Dendritic cell treated with granulocyte-macrophage colony-stimulating factor and Interleukin-4, amounts not matched to agents 40 ng/mL and 50 ng/mL, for 4 days (primary cell): ENCODE data around the gene HOXD8.

Experiments
- H3K27ac Mint-ChIP-seq: one replicate; pipeline ENCODE4 v1.8.0; 2022; ENCODE audit warnings: mild to moderate bottlenecking, mixed read lengths
- H3K27me3 Mint-ChIP-seq: one replicate; pipeline ENCODE4 v1.8.0; 2022; ENCODE audit warnings: mild to moderate bottlenecking, mixed read lengths
- H3K36me3 Mint-ChIP-seq: one replicate; pipeline ENCODE4 v1.8.0; 2022; ENCODE audit warnings: low read depth, mixed read lengths
- H3K4me1 Mint-ChIP-seq: one replicate; pipeline ENCODE4 v1.8.0; 2022; ENCODE audit warnings: low read depth, mixed read lengths
- H3K4me3 Mint-ChIP-seq: one replicate; pipeline ENCODE4 v1.8.0; 2022; ENCODE audit warnings: mild to moderate bottlenecking, moderate library complexity, mixed read lengths
- H3K9me3 Mint-ChIP-seq: one replicate; pipeline ENCODE4 v1.8.0; 2022; ENCODE audit warnings: mixed read lengths
- intact Hi-C: fragments of 100-400 bp; cut with micrococcal nuclease; formaldehyde crosslinking; loops from one replicate; pipeline ENCODE4 v1.15.0; 2022

HOXD8 gene

DNA sequence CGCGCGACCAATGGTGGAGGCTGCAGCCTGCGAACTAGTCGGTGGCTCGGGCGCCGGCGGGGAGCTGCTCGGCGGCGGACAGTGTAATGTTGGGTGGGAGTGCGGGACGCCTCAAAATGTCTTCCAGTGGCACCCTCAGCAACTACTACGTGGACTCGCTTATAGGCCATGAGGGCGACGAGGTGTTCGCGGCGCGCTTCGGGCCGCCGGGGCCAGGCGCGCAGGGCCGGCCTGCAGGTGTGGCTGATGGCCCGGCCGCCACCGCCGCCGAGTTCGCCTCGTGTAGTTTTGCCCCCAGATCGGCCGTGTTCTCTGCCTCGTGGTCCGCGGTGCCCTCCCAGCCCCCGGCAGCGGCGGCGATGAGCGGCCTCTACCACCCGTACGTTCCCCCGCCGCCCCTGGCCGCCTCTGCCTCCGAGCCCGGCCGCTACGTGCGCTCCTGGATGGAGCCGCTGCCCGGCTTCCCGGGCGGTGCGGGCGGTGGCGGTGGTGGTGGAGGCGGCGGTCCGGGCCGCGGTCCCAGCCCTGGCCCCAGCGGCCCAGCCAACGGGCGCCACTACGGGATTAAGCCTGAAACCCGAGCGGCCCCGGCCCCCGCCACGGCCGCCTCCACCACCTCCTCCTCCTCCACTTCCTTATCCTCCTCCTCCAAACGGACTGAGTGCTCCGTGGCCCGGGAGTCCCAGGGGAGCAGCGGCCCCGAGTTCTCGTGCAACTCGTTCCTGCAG lies 6.7 kb upstream of the HOXD8 start, which contains the start of gene HOXD9:
Gene HOXD9, plus strand, starts transcription at position 37 of the 728 bp plus-strand sequence. Its CDS starts 50 bp downstream, at position 87.
- Mint-ChIP-seq H3K36me3 (no peaks in the 10 kb centered on the region), H3K4me1 (peaks cover 30% of the 10 kb centered on the region), H3K27me3 (peaks cover 93% of the 10 kb centered on the region), H3K4me3 (peak within 1 kb of the TSS; percentile 59), H3K9me3 (no peaks in the 10 kb centered on the region), H3K27ac (no peak within 1 kb of the TSS)
- intact Hi-C loops = no loop called here

DNA sequence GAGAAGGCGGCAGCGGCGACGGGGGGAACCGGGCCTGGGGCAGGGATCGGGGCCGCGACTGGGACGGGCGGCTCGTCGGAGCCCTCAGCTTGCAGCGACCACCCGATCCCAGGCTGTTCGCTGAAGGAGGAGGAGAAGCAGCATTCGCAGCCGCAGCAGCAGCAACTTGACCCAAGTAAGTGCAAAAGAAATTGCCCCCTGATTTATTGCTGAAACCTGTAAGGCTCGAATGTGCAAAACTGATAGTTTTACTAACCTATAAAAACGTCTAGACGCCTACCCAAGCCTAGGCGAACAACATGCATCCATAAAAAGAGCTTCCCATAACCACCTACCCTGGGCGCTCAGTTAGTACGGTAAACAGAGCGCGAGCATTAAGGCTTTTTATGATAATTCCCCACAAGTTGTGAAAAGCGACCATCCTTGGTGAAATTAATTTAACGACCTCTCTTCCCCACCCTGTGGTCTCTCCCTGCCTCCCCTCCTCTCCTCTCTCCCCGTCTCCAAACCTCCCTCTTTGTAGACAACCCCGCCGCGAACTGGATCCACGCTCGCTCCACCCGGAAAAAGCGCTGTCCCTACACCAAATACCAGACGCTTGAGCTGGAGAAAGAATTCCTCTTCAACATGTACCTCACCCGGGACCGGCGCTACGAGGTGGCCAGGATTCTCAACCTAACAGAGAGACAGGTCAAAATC lies 5.9 kb upstream of the HOXD8 start:
- H3K27ac Mint-ChIP-seq = no peak overlapping the region
- H3K36me3 Mint-ChIP-seq = no peaks in the 10 kb centered on the region
- peak overlapping the region; percentile 59 for H3K4me3 Mint-ChIP-seq

DNA sequence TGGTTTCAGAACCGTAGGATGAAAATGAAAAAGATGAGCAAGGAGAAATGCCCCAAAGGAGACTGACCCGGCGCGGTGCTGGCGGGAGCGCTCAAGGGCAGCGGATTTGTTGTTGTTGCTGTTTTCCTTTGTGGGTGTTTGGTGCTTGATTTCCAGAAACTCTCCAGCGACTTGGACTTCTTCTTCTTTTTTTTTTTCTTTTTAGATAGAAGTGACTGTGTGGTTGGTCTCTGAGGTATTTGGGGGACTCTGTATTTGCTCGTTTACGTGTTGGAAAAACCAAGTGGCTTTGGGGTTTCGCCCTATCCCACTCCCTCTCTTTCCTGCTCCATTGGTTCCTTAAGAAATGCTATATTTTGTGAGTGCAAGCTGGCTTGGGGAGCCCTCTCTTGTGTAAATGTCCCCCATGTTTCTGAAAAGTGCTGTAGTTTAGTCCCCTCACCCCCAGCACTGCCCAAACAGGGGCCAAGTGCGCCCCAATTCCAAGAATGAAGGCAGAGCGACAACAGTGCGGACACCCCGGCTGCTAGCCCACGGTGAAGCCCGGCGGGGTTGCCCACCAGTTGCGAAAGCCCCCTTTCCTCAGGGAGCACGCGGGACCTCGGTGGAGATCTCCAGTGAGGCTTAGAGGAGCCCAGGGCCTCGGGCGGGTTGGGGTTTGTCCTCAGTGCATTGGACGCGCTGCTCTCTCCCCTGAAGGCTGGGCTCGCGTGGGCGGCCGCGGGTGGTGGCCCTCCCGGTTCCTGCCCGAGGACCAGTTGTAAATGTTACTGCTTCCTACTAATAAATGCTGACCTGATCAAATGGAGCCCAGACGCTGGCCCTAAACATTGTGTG lies 5.2 kb upstream of the HOXD8 start:
- intact Hi-C loops = no loop called here
- Mint-ChIP-seq H3K27me3 (peaks cover 94% of the 10 kb centered on the region), H3K4me1 (peaks cover 36% of the 10 kb centered on the region), H3K36me3 (no peaks in the 10 kb centered on the region), H3K9me3 (no peaks in the 10 kb centered on the region), H3K27ac (no peak overlapping the region), H3K4me3 (no peak overlapping the region)

More for the DNA sequence above, 5.9 kb upstream of the HOXD8 start:
- intact Hi-C loops = no loop called here
- peaks cover 93% of the 10 kb centered on the region for H3K27me3 Mint-ChIP-seq
- peaks cover 35% of the 10 kb centered on the region for H3K4me1 Mint-ChIP-seq
- no peaks in the 10 kb centered on the region for H3K9me3 Mint-ChIP-seq

DNA sequence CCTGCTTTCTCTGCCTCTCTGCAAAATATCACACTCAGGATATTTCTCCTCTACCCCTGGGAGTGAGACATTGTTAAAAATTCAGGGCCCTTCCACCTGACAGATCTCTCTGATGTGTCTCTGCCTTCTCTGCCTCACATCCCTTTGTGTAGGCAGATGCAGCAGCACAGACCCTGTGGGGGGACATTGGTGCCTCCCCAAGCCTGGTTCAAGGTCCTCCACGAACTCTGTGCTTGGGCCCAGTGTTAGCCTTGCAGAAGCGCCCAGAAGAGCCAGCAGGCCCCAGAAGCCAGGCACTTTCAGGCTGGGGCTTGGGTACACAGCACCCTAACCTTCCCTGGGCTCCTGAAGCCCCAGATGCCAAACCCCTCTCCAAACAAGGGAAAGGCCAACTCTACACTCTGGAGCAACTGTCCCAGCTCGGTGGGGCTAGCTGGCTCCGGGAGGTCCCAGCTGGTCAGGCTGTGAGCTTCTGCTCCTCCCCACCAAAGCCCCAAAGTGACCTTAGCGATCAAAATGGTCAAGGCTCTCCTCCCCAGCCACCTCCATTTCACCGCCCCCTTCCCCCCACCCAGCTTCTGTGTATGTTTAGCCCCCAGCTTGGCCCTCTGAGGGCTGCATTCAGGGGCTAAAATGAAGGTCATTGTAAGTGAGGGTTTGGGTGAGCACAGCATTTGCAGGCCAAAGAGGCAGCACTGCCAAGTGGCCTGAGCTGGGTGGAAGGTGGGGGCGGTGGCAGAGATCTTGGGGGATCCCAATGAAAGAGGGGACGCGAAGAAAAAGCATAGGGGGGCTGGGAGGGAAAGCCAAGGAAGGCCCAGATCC lies 4.3 kb upstream of the HOXD8 start:
- Mint-ChIP-seq H3K4me3 (no peak overlapping the region), H3K36me3 (no peaks in the 10 kb centered on the region), H3K27ac (no peak overlapping the region), H3K4me1 (peaks cover 37% of the 10 kb centered on the region), H3K27me3 (peaks cover 91% of the 10 kb centered on the region), H3K9me3 (no peaks in the 10 kb centered on the region)
- intact Hi-C loops = loop anchor here (5.0 kb wide), 2 partner anchors 512 to 1037 kb away; no protein-coding TSS in a partner anchor

DNA sequence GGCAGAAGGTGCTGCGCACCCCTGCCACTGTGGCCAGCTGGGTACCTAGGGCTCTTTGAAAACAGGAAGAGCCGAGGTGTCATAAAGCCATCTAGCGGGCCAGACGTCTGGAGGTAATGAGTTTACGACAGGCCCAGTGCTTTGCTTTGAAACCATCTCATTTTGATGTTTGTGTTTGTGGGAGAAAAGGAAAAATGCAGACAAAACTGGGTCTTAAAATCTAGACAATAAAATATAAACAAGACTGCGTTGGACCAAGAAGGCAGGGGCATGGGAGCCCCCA lies 3.8 kb upstream of the HOXD8 start:
- Mint-ChIP-seq H3K36me3 (no peaks in the 10 kb centered on the region), H3K27me3 (peaks cover 88% of the 10 kb centered on the region), H3K4me1 (peaks cover 39% of the 10 kb centered on the region), H3K9me3 (no peaks in the 10 kb centered on the region), H3K4me3 (no peak overlapping the region), H3K27ac (no peak overlapping the region)
- intact Hi-C loops = loop anchor here (2.0 to 5.0 kb wide), 3 partner anchors 512 to 1037 kb away; no protein-coding TSS in a partner anchor

DNA sequence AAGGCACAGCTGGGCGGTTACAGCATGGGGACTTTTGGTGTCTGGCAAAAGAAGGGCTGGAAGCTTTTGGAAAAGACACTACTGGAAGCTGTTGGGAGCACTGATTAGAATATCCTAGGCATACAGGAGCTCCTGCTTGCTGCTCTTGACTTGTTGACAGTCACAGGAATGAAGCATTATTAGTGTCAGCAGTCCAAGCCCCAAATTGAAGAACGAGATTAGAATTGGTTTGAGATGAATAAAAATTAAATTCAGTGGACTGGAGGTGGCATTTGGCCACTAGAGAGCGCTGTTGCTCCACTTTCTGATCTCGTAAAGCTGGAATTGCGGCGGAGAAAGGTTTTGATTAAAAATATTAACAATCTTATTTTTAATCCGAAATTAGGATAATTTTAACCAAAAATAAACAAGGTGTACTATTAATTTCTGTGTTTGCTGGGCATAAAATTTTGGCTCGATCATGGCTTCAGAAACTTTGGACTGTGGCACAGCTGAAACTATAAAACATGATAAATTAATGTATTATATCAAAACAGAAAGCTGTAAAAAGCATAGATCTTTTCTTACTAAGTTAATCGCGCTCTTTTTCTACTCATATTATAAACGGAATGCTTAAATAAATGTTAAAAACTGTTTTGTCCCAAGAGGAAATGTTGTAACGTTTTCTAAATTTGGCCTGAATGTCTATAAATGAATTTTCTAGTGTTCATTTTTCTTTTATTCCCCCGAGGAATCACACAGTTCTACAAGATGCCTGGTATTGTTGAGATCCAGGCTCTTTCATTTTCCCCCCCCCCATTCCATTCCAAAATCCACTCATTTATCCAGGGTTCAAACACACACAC lies 2.4 kb upstream of the HOXD8 start:
- H3K27ac Mint-ChIP-seq = no peak overlapping the region
- peaks cover 46% of the 10 kb centered on the region for H3K4me1 Mint-ChIP-seq
- no peaks in the 10 kb centered on the region for H3K9me3 Mint-ChIP-seq
- no peaks in the 10 kb centered on the region for H3K36me3 Mint-ChIP-seq
- intact Hi-C loops = loop anchor here (1.0 to 5.0 kb wide), 5 partner anchors 328 to 1035 kb away; no protein-coding TSS in a partner anchor
- no peak overlapping the region for H3K4me3 Mint-ChIP-seq
- peaks cover 85% of the 10 kb centered on the region for H3K27me3 Mint-ChIP-seq

DNA sequence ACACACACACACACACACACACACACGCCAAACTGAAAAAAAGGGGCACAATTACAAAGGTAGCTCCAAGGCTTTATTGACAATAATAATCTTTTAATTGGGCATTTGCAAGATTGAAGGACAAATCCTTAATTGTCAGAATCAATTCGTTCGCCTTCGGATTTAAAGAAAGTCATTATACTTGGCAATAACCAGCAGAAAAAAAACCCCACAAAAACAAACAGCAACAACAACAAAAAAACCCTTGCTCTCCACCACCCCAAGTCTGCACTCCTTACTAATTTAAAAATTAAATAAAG lies 1.8 kb upstream of the HOXD8 start:
- Mint-ChIP-seq H3K4me3 (no peak overlapping the region), H3K9me3 (no peaks in the 10 kb centered on the region), H3K4me1 (peaks cover 43% of the 10 kb centered on the region), H3K27me3 (peaks cover 85% of the 10 kb centered on the region), H3K27ac (no peak overlapping the region), H3K36me3 (no peaks in the 10 kb centered on the region)
- intact Hi-C loops = loop anchor here (1.0 to 5.0 kb wide), 5 partner anchors 328 to 1035 kb away; no protein-coding TSS in a partner anchor

DNA sequence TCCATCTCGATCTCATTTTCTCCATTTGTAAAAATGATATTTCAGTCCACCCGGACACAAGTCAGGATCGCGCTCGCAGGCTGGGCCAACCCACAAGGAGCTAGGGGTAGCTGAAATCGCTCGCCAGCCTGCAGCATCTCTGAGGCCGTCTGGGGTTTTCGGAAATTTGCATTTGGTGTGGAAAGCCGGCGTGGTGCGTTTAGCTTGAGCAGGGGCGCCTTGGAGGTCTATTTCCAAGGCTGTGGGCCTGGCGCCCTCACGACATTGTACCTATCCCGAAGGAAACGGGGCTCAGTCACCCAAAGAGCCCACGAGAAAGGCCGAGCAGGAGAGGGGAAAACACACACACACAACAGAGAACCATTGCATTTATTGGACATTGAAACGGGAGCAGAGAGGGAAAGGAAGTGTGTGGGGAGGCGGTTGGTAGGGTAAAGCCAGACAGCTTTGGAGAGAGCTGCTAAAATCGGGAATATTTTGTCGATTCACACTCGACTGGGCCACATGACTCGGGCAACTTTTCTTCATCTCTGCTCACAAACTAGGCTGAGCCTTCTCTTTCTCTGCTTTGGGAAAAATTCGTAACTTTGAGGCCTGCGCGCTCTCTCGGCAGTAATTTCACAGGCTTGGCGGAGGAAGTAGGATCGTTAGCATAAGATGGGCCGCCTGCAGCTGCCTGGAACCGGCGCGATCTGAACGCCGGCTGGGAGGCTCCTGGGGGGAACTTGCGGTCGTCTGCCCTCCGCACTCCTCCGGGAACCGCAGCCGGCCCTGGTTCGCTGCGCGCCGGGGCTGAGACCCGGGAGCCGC lies 1.1 kb upstream of the HOXD8 start:
- no peak overlapping the region for H3K4me3 Mint-ChIP-seq
- H3K27ac Mint-ChIP-seq = no peak overlapping the region
- H3K4me1 Mint-ChIP-seq = peaks cover 41% of the 10 kb centered on the region
- intact Hi-C loops = loop anchor here (5.0 kb wide), 2 partner anchors 509 to 1034 kb away; no protein-coding TSS in a partner anchor
- H3K9me3 Mint-ChIP-seq = no peaks in the 10 kb centered on the region
- H3K36me3 Mint-ChIP-seq = no peaks in the 10 kb centered on the region
- peaks cover 86% of the 10 kb centered on the region for H3K27me3 Mint-ChIP-seq

DNA sequence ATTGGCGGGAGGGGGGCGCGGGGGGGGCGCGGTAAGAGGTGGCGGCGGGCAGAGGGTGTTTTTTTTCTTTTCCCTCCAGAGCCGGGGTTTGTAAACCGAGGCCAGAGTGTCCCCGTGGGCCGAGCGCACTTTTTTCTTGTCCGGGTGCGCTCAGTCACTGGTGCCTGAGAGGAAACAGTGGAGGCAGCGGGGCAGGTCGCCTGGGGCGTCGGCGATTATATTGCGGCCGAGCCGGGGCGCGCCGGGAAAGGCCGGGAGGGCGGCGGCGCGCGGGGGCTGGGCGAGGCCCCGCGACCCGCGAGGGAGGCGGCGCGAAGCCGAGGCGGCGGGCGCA lies 275 bp downstream of the HOXD8 start:
- H3K27ac Mint-ChIP-seq = no peak overlapping the region
- no peaks in the 10 kb centered on the region for H3K36me3 Mint-ChIP-seq
- intact Hi-C loops = loop anchor here (5.0 to 10.0 kb wide), 3 partner anchors 508 to 1033 kb away; no protein-coding TSS in a partner anchor
- H3K27me3 Mint-ChIP-seq = peaks cover 86% of the 10 kb centered on the region
- H3K4me1 Mint-ChIP-seq = peaks cover 28% of the 10 kb centered on the region
- peak overlapping the region; percentile 60 for H3K4me3 Mint-ChIP-seq
- no peaks in the 10 kb centered on the region for H3K9me3 Mint-ChIP-seq

DNA sequence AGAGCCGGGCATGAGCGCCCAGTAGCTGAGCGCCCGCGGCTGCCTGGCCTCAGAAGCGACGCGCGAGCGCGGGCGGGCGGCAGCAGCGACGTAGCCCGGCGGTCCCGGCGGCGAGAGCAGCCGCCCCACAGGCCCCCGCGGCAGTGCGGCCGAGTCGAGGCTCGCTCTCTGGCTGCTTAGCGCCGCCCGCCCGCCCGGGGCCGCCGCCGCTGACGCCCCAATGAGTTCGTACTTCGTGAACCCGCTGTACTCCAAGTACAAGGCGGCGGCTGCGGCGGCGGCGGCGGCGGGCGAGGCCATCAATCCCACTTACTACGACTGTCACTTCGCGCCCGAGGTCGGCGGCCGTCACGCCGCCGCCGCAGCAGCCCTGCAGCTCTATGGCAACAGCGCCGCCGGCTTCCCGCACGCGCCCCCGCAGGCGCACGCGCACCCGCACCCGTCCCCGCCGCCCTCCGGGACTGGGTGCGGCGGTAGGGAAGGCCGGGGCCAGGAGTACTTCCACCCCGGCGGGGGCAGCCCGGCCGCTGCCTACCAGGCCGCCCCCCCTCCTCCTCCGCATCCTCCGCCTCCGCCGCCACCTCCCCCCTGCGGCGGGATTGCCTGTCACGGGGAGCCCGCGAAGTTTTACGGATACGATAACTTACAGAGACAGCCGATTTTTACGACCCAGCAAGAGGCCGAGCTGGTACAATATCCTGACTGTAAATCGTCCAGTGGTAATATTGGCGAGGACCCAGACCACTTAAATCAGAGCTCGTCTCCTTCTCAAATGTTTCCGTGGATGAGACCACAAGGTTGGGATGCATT lies 847 bp downstream of the HOXD8 start:
- Mint-ChIP-seq H3K27ac (no peak overlapping the region), H3K27me3 (peaks cover 86% of the 10 kb centered on the region), H3K9me3 (no peaks in the 10 kb centered on the region), H3K4me3 (peak overlapping the region; percentile 55), H3K36me3 (no peaks in the 10 kb centered on the region), H3K4me1 (peaks cover 25% of the 10 kb centered on the region)
- intact Hi-C loops = loop anchor here (10.0 kb wide), 1 partner anchor 684 kb away; no protein-coding TSS in a partner anchor

DNA sequence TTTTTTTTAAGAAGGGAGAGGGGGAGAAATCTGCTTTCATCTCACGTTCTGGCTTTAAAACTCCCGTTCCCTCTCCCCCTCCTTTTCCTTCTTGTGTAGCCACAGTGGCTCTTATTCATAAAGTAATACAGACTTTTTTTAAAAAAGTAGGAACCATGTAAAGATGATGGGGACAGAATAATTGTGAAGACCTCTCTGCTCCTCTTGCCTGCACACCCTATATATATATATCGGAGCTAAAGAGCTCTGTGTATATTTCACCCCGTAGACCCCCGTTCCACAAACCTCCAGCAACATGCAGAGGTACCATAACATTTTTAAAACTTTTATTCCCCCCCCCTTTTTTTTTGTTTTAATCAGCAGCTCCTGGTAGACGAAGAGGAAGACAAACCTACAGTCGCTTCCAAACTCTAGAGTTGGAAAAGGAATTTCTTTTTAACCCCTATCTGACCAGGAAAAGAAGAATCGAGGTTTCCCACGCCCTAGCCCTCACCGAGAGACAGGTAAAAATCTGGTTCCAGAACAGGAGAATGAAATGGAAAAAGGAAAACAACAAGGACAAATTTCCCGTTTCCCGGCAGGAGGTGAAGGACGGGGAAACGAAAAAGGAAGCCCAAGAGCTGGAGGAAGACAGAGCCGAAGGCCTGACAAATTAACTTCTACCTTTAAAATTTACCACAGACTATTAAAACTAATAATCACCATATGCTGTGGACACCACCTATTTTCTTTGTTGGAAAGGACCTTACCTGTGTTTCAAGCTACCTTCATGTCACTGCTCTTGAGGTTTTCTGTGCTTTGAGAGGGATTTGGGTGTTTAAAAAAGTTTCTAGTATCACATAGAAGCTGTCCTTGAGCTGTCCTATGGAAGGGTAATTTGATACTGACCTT lies 1.7 kb downstream of the HOXD8 start:
- H3K27me3 Mint-ChIP-seq = peaks cover 86% of the 10 kb centered on the region
- no peaks in the 10 kb centered on the region for H3K9me3 Mint-ChIP-seq
- intact Hi-C loops = loop anchor here (10.0 kb wide), 1 partner anchor 684 kb away; no protein-coding TSS in a partner anchor
- H3K4me3 Mint-ChIP-seq = peak overlapping the region; percentile 55
- no peaks in the 10 kb centered on the region for H3K36me3 Mint-ChIP-seq
- no peak overlapping the region for H3K27ac Mint-ChIP-seq
- H3K4me1 Mint-ChIP-seq = peaks cover 34% of the 10 kb centered on the region
